ENCODE measurements around the gene ABCB6.

ABCB6 gene

GRCh38 chr2:219173176-219173575 is 45.6 kb downstream of the ABCB6 start:
- Histone ChIP-seq H3K4me3 (ENCODE audit: low read depth, low read length) (no peak overlapping the region), H3K36me3 (peaks cover 24% of the 10 kb centered on the region), H3K9me3 (ENCODE audit: severe bottlenecking) (no peaks in the 10 kb centered on the region), H3K27ac (no peak overlapping the region), H3K27me3 (ENCODE audit: insufficient read depth, low read depth, severe bottlenecking) (no peaks in the 10 kb centered on the region)
- DNase-seq = no peak
- no peak for TF ChIP-seq CTCF (IDR thresholded peaks at IDR 0.05; ENCODE audit: low read depth, low read length)

- no peak overlapping the region for H3K4me3 ChIP-seq (ENCODE audit: low read depth, low read length)
- no peak for DNase-seq
- no peaks in the 10 kb centered on the region for H3K9me3 ChIP-seq (ENCODE audit: severe bottlenecking)
- H3K36me3 ChIP-seq = peaks cover 24% of the 10 kb centered on the region
- H3K27me3 ChIP-seq (ENCODE audit: insufficient read depth, low read depth, severe bottlenecking) = no peaks in the 10 kb centered on the region
- no peak overlapping the region for H3K27ac ChIP-seq
- TF ChIP-seq CTCF (IDR thresholded peaks at IDR 0.05; ENCODE audit: low read depth, low read length) = no peak
Measured at GRCh38 chr2:219172231-219173154, 46.3 kb downstream of the ABCB6 start.

DNA sequence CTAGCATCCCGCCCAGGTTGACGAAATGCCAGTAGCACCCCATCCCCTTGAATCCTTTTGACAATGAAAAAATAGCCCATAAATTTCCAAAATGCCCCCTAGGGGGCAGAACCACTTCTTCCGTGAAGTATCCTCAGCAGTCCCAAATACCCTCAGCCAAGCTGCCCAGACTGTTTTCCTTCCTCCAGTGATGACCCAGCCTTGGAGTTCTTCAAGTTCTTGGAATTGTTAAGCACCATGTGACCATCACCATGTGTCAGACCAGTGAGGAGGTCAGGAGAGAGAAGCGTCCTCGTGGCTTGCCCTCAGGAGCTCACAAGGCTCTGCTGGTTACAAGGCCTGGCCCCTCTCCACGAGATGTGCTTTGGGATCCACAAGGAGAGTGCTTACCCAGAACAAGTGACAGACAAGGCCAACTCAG is 47.5 kb downstream of the ABCB6 start:
- peak; percentile 47 for DNase-seq
- peaks cover 24% of the 10 kb centered on the region for H3K36me3 ChIP-seq
- no peaks in the 10 kb centered on the region for H3K9me3 ChIP-seq (ENCODE audit: severe bottlenecking)
- TF ChIP-seq CTCF (IDR thresholded peaks at IDR 0.05; ENCODE audit: low read depth, low read length) = peak; percentile 65
- H3K27ac ChIP-seq = no peak overlapping the region
- H3K27me3 ChIP-seq (ENCODE audit: insufficient read depth, low read depth, severe bottlenecking) = no peaks in the 10 kb centered on the region
- H3K4me3 ChIP-seq (ENCODE audit: low read depth, low read length) = no peak overlapping the region

DNA sequence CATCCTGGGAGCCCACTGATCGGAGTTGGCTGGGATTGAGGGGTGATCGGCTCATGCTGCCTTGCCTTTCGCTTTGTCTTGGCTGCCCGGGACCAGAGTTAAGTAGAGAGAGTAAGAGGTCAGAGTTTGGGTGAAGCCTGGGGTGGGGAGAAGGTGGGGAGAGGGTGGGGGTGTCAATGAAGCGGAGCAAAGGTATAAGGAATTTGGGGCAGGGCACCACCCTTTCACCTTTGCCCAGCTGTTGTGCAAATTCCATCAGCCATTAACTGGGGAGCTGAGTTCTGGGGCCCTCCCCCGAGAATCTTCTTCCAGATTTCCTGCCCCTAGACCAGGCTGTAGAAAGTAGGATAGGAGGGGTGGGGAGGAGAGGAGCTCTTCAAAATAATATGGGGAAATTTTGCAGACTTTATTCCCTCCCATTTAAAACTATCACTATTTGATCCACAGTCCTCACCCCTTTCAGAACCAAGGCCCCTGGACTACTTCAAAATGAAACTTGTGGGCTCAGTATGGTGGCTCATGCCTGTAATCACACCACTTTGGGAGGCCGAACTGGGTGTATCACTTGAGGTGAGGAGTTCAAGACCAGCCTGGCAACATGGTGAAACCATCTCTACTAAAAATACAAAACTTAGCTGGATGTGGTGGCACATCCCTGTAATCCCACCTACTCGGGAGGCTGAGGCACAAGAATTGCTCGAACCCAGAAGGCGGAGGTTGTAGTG is 48.7 kb downstream of the ABCB6 start, which contains the start of gene SLC23A3:
TSS of gene SLC23A3 (minus strand) at position 100 of the 725 bp plus-strand sequence. CDS start at position 55, 45 bp downstream.
- no peak within 1 kb of the TSS for H3K4me3 ChIP-seq (ENCODE audit: low read depth, low read length)
- DNase-seq = no peak

GRCh38 chr2:219168932-219169331 is 49.8 kb downstream of the ABCB6 start:
- Histone ChIP-seq H3K27me3 (ENCODE audit: insufficient read depth, low read depth, severe bottlenecking) (no peaks in the 10 kb centered on the region), H3K36me3 (peaks cover 12% of the 10 kb centered on the region), H3K4me3 (ENCODE audit: low read depth, low read length) (no peak overlapping the region), H3K9me3 (ENCODE audit: severe bottlenecking) (no peaks in the 10 kb centered on the region), H3K27ac (no peak overlapping the region)
- no peak for TF ChIP-seq CTCF (IDR thresholded peaks at IDR 0.05; ENCODE audit: low read depth, low read length)
- DNase-seq = no peak

More for the DNA sequence above, 48.7 kb downstream of the ABCB6 start, which contains the start of gene SLC23A3:
- Histone ChIP-seq H3K9me3 (ENCODE audit: severe bottlenecking) (no peaks in the 10 kb centered on the region), H3K27ac (no peak within 1 kb of the TSS), H3K27me3 (ENCODE audit: insufficient read depth, low read depth, severe bottlenecking) (no peaks in the 10 kb centered on the region), H3K36me3 (peaks cover 23% of the 10 kb centered on the region)
- no peak for TF ChIP-seq CTCF (IDR thresholded peaks at IDR 0.05; ENCODE audit: low read depth, low read length)
